SH-SY5Y (cell line): ENCODE data around the gene PACS1.

Experiments
- GATA2 ChIP-seq: IDR thresholded peaks from 2 replicates; pipeline ENCODE4 v1.6.1; 2011; ENCODE audit warnings: mild to moderate bottlenecking, low read depth, low read length
- GATA3 ChIP-seq: IDR thresholded peaks from 2 replicates; pipeline ENCODE4 v1.6.1; 2011; ENCODE audit warnings: low read depth, mild to moderate bottlenecking, low read length, moderate library complexity

DNA sequence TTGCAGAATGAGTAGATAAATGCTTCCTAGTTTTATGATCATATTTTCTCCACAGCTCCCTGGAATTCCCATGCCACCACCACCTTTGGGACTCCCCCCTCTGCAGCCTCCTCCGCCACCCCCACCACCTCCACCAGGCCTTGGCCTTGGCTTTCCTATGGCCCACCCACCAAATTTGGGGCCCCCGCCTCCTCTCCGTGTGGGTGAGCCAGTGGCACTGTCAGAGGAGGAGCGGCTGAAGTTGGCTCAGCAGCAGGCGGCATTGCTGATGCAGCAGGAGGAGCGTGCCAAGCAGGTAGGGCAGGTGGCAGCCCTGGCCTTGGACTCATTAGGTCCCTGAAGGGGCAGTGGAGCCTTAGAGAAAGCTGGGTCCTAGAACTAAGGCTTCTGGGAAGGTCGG, 15.1 kb upstream of the PACS1 start:
- no peak for TF ChIP-seq GATA3
- no peak for TF ChIP-seq GATA2
